Measurements from ENCODE around the gene CASQ1. TPM values are rescaled to one million over a fixed set of nuclear protein-coding genes. Genes with fewer than 3 reads are reported as not detected.
A peak's percentile ranks its signal among the peaks of the same experiment; 100 is the strongest.

The CASQ1 gene
- total RNA-seq, 1 donor from 2014 or later: 1.1 TPM

DNA sequence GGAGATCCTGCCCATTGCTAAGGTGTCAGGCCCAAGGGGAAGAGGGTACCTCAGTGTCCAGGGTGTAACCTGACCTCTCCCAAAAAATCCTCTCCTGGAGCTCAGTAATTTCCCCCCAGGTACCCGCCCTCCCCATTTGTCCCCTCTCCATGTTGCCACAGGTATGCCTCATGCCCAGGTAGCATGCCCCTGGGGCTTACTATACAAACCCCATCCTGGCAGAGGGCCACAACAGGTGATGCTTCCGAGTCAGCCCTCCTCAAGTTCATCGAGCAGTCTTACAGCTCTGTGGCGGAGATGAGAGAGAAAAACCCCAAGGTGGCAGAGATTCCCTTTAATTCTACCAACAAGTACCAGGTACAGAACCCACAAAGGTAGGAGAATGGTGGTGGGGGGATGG lies 23.3 kb upstream of the CASQ1 start:
- intact Hi-C loops (cut with DNase I): no loop called here
- ATAC-seq (no peak), DNase-seq (ENCODE audit: low spot score) (no peak)

DNA sequence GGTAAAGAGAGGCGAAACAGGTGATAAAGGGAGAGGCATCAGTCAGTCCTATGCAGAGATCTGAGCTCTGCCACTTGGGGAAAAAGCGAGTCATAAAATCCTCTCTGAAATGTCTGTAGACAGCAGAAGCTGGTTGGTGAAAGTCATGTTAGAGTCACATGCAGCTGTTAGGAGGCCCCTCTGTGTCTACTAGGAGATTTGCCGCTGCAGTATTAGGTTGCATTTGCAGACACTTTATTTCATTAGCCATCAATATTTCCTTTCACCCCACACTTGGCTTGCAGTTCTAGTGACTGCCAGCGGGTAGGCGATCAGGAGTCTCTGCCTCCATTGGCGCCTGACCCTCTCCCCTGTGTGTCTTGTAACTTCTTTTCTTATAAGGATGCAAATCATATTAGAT lies 22.8 kb upstream of the CASQ1 start:
- no peak for ATAC-seq
- no peak for DNase-seq (ENCODE audit: low spot score)
- intact Hi-C loops (cut with DNase I): no loop called here

DNA sequence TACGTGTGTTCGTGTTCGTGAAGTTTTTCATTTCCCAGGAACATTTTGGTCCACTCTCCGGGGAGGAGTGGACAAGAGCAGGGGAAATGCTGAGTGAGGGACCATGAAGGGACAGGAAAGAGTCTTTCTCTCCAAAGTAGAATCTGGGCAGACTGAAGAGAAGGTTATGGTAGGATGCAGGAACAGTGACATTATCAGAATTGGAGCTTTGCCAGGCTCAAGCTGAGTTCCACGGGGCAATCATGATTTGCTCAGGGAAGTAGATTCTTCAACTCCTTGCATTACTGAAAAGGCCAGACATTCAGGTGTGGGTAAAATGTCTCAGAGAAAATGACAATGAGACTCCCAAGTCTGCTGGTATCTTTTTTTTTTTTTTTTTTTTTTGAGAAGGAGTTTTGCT lies 22.4 kb upstream of the CASQ1 start:
- intact Hi-C loops (cut with DNase I): no loop called here
- ATAC-seq (no peak), DNase-seq (ENCODE audit: low spot score) (no peak)

DNA sequence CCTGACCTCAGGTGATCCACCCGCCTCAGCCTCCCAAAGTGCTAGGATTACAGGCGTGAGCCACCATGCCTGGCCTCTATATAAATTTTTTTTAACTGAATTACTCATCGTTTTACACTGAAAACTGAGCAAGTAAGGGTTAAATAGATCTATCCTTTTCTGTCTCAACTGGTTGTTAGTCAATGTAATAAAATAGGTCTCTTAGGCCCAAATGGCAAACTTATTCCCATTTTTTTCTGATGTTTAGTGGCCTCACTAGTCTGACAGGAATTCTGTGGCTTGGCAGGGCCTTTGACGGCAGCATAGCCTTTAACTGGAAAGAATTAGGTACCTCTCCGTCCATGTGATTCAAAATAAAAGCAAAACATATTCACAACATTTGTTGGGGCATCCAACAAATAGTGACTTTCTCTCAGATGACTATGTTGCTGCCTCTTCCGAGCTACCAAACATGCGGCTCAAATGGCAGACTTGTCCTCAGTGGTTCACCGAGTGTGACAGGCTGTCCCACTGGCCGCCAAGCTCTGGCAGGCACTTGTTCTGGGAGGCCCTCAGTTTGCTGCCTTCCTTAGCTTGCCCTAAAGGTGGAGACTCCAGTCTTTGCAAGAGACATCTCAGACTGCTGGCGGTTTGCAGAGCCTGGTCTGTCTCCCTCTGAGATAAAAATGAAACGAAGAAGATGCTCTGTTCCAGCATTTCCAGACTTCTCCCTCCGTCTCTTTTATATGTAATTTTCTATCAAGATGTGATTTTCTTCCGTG lies 21.6 kb upstream of the CASQ1 start:
- DNase-seq (ENCODE audit: low spot score) (no peak), ATAC-seq (peak; percentile 77)
- intact Hi-C loops (cut with DNase I): no loop called here

DNA sequence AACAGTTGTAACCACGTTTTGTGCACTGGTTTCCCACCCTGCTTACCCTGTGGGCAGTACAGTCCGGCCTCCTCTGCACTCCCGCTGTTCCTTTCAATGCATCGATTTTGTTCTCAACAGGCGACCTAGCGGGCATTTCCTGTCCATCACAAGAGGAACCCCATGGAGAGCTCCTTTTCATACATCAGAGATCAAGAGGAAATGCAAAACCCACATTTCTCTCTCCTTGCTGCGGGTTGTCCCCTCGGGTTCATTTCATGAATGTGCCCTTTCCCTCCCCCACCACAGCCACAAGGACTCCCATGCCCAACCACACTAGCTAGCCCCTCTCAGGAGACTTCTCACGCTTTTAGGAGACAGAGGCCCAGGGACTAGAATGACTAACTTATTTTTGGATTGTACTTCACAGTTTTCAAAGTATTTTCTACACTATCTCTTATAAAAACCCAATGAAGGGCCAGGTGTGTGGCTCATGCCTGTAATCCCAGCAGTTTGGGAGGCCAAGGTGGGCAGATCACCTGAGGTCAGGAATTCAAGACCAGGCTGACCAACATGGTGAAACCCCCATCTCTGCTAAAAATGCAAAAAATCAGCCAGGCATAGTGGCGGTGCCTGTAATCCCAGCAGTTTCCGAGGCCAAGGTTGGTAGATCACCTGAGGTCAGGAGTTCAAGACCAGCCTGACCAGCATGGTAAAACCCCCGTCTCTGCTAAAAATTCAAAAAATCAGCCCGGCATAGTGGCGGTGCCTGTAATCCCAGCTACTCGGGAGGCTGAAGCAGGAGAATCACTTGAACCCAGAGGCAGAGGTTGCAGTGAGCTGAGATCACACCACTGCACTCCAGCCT lies 20.6 kb upstream of the CASQ1 start:
- no peak for DNase-seq (ENCODE audit: low spot score)
- intact Hi-C loops (cut with DNase I): no loop called here
- no peak for ATAC-seq

DNA sequence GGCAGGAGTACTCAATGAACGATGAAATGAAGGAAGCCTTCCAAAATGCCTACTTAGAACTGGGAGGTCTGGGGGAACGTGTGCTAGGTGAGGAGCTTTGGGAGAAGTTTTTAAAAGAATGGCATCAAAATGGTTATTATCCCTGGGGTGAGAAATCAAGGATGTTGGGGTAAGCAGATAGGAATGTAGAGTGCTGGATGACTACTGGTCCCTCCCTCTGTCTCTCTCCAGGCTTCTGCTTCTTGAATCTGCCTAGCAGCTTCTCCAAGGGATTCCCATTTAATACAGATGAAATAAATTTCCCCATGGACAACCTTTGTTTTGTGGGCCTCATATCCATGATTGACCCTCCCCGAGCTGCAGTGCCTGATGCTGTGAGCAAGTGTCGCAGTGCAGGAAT lies 19.0 kb upstream of the CASQ1 start:
- no peak for DNase-seq (ENCODE audit: low spot score)
- no peak for ATAC-seq
- intact Hi-C loops (cut with DNase I): no loop called here

DNA sequence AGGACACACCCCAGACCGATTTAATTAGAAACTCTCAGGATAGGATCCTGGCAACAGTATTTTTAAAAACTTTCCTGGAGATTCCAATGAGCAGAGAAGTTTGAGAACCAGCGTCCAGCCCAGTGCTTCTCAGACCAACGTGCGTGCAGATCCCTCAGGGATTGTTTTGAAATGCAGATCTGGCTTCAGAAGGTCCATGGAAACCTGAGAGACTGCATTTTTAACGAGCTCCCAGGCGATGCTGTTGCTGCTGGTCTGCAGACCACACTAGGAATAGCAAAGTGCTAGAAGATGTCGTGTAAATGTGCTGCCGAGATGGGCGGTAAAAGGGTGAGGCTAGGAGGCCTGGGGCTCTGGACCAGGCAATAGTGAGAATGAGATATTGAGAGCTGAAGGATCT lies 18.4 kb upstream of the CASQ1 start:
- DNase-seq (ENCODE audit: low spot score) (no peak), ATAC-seq (no peak)
- intact Hi-C loops (cut with DNase I): no loop called here

DNA sequence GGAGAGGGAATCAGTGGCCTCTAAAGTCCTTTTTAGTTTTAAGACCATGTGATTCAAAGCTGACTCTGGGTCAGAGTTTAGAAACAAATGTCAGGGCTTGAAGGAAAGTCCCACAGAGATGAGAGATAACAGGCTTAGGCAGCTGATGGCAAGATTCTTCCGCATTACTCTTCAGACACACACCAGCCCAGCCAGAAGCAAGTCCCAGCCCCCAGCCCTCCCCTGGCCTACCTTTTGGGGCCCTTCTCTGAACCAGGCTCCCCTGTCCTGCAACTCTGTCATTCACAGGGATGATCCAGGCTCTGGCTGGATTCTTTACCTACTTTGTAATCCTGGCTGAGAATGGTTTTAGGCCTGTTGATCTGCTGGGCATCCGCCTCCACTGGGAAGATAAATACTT lies 13.1 kb upstream of the CASQ1 start:
- ATAC-seq (no peak), DNase-seq (ENCODE audit: low spot score) (no peak)
- intact Hi-C loops (cut with DNase I): no loop called here

DNA sequence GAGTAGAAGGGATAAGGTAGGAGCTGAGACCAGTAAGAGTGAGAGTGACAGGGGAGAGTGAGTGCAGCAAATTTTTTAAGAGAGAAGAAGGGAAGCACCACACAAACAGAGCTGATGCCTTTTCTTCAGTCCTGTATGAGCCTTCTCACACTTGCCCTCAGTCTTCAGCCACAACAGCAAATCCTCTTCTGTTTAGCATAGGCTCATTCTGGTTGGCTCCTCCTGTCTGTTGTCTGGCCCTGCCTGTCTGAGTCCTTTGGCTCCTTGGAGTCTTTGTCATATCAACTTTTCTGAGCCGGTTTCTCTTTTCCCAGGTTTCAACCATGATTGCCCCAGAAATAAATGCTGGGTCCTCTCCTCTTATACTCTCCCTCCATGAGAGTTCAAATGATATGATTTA lies 12.7 kb upstream of the CASQ1 start:
- ATAC-seq: no peak
- intact Hi-C loops (cut with DNase I): no loop called here
- no peak for DNase-seq (ENCODE audit: low spot score)

DNA sequence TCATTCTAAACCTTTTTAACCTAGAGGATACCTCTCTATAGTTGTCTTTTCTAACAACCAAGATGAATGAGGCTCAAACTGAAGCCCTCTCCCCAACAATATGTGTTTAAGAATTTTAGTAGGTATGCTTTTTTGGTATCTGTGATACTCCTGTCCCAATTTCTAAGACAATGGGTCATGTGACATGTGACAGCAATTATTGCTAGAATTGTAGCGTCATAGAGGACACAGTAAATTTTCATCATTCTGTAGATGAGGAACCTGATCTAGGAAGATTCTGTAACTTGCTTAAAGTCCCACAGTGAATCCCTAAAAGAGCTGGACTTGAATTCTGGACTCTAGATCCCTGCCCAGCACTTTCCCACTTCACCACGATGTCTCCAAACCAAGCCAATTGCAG lies 11.6 kb upstream of the CASQ1 start:
- DNase-seq (ENCODE audit: low spot score): no peak
- no peak for ATAC-seq
- intact Hi-C loops (cut with DNase I): no loop called here

DNA sequence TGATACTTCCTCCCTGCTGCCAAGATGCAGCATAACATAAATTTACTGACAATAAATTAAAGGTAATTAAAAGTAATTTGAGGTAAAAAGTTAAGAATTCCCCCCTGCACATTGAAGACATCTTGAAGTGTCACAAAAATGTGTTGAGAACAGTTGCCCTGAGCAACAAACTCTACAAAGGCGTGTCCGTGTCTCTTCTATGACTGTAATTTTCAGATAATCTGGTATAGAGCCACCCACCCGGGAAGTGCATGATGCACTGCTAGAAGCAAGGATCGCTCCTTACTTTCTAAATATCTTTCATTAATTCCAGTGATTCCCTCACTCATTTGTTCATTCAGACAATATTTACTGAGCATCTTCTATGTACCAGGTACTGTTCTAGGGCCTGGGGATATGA lies 11.0 kb upstream of the CASQ1 start:
- intact Hi-C loops (cut with DNase I): no loop called here
- no peak for DNase-seq (ENCODE audit: low spot score)
- no peak for ATAC-seq

DNA sequence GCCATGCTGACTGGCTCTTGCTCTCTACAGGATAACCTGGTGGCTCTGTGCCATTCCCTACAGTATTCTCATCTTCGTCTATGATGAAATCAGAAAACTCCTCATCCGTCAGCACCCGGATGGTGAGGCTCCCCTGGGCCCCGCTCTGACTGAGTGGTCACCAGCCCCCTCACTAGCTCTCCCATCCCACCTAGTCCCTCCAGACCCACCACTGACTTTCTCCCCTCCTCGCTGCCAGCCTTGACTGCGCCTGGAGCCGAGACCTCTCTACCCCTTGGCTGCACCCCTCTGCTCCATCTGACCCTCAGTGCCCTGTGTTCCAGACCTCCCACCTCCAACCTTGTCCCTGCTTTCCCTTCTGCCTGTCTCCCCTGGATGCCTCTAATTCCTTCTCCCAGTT lies 4.1 kb upstream of the CASQ1 start:
- ATAC-seq: no peak
- no peak for DNase-seq (ENCODE audit: low spot score)
- intact Hi-C loops (cut with DNase I): no loop called here

DNA sequence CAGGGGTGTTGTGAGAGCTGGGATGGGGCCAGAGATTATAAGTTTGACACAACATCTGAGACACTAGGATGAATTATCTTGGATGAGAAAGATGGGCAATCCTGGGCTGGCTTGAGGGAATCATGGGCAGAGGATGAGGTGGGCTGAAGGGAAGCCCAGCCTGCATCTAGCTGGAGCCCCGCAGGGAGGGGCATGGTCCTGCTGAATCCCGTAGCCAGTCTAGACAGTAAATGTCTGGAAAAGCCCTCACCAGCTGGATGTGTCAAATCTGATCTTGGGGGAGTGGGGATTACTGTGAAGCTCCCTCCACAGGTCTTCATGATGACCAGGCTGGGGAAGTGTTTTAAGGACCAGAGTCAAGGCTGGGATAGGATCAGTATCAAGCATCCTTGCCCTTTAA lies 3.6 kb upstream of the CASQ1 start:
- ATAC-seq (no peak), DNase-seq (ENCODE audit: low spot score) (no peak)
- intact Hi-C loops (cut with DNase I): no loop called here

DNA sequence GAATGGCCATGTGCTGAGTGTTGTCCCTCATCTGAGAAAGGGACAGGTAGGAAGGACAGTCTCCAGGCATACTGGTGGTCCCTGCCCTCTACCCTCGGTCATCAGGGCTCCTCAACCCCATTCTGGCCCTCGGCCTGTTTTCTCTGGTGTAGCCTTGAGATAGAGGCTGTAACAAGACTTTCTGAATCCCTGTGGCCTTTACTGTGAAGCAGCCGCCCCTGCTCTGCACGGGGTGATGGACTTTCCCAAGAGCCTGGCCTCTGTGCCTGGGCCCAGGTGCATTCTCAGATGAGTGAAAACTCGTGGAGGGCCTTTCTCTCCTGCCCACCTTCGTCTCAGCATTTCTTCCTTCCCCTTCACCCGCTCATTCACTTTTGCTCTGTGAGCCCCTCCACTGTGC lies 3.0 kb upstream of the CASQ1 start:
- DNase-seq (ENCODE audit: low spot score): no peak
- intact Hi-C loops (cut with DNase I): no loop called here
- no peak for ATAC-seq

DNA sequence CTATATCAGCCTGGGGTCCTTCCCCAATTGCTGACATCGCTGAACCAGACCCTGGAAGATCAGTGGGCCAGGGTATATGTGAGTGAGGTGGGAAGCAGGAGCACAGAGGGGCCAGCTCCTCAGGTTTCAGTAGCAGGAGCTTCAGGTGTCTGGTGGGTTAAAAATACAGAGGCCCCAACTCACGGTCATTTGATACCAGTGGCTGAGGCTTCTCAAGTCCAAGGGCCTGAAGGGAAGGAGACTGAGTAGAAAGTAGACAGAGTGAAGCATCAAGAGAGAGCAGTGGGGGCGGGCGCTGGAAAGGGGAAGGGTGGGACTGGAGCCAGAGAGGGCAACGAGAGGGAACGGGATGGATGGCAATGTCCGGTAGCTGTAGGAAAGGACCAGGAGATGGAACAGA lies 2.0 kb upstream of the CASQ1 start:
- ATAC-seq (no peak), DNase-seq (ENCODE audit: low spot score) (no peak)
- intact Hi-C loops (cut with DNase I): no loop called here

DNA sequence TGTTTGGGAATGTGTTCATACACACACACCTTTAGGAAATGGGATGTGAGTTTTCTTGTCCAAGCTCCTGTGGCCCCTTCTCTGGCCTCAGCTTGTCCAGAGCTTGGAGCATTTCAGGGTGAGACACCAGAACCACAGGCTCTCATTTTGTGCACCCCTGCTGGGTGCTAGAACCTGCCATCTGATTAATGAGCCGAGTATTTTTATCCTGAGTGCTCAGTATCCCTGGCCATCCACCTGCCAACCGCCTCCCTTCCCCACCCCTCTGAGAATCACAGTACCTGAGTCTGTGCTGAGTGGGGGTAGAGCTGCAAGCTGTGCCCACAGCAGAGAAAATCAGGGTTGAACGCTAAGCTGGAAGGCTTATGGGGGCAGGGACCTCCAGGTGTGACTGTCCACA lies 1.4 kb downstream of the CASQ1 start:
- no peak for DNase-seq (ENCODE audit: low spot score)
- intact Hi-C loops (cut with DNase I): no loop called here
- no peak for ATAC-seq

DNA sequence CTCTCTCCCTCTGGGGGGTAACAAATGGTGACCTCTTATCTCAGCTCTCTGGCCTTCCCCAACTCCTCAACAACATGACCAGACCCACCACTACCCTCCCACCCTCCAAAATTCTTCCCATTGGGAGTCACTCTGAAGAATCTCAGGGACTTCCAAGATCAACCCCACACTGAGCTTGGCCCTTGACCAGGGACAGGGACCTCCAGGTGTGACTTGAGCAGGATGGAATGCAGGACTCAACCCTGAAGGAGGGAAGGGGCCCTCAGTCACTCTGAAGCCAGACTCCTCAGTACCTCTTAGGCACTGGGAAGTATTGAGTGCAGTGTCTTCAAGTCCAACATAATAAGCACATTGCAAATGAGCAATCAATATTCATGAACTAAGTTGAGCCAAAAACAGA lies 1.9 kb downstream of the CASQ1 start:
- intact Hi-C loops (cut with DNase I): no loop called here
- ATAC-seq (no peak), DNase-seq (ENCODE audit: low spot score) (no peak)

DNA sequence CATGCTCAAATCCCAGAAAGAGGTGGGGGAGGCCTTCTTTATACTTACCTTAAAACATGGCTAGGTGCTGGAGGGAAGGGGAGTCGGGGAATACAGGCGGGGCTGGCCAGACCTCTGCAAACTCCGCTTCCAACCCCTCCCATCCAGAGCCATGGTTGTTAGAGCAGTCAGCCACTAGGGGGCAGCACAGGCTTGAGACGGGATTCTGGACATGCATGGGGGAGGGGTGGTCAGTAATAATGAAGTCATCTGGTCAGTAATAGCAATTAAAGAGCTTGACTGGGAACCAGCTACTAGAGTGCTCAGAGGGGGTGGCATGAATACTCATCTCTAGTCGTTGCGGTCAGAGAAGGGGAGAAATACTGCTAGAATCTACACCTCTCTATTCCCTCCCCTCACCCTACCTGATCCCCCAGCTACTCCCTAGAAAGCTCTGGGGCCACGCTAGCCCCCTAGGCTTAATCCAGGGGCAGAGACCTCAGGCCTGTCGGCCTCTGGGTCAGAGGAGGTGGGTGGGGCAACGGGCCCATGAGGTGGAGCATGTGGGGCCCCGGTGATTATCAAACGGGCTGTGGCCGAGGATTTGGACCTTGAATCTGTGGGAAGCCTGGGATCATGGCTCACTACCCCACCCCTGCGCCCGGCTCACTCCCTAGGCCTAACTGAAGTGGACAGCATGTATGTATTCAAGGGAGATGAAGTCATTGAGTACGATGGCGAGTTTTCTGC lies 2.9 kb downstream of the CASQ1 start:
- peak; percentile 93 for ATAC-seq
- DNase-seq (ENCODE audit: low spot score): peak; percentile 94
- intact Hi-C loops (cut with DNase I): no loop called here

DNA sequence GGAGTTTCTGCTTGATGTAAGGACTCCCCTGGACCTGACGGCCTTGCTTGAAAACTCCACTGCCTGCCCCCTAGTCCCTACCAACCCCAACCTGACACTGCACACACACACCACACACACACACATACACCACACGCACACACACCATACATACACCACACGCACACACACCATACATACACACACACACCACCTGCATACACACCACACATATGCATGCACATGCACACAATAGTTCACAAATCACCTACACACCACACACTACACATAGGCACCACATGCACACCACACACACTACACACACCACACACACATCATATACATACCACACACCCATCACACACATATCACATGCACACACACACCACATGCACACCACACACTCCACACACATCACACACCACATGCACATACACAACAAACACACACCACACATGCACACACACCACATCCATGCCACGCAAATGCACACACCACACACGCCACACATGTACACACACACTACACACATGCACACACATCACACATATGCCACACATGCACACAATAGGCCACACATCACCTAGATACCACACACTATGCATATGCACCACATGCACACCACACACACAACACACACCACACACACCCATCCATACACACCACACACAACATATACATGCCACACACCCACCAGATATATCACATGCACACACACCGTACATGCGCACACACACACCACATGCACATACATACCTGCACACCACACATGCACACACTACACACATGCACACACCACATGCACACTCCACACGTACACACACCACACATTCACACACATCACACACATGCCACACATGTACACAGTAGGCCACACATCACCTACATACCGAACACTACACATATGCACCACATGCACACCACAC lies 3.7 kb downstream of the CASQ1 start:
- intact Hi-C loops (cut with DNase I): no loop called here
- ATAC-seq (no peak), DNase-seq (ENCODE audit: low spot score) (no peak)
